Measurements from ENCODE around the gene MLX.
"Not testable (repeated sequence)": the region's sequence is repeated elsewhere in the genome, so short reads cannot be mapped to it uniquely, and the experiment has no call there.

Gene MLX

DNA sequence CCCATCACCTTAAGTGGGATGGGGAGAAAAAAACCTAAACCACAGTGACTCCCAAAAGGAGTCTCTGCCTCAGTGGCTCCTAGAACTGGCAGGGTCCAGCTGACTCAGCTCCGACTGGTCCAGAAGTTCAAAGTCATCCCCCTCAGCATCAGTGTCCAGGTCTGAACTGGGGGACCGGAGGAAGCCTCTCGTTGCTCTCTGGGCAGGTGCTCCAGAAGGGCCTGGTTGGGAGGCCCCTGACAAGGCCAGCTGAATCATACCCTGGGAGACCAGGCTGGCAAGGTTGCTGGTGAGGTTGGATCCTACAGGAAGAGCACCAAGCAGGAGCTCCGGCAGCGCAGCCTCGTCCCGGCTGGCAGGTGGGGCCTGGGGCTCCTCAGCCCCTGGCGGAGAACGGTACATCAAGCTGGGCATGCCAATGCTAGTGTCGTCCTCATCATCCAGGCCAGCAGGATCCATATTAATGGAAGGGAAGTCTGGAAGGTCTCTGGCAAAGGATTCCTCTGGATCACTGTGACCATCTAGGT is 14.9 kb downstream of the MLX start:
- no peak for FAIRE-seq

DNA sequence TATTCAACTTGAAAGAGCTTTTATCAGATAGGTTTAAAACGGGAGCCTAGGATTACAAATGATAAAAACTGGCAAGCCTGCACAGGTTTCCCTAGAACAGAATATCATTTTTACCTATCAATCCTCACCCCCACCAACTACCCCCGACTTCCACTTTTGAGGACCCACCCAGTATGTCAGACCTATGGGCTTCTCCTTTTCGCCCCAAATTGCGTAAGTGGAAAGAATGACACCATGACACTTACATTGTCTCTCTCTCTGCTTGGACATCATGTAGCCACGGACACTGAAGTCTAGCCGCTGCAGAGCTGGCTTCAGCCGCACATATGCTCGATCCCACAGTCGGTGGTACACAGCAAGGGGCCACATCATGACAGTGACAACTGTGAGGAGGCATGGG is 18.0 kb downstream of the MLX start:
- no peak for FAIRE-seq

GRCh38 chr17:42585353-42585752 is 18.5 kb downstream of the MLX start:
- FAIRE-seq = no peak

DNA sequence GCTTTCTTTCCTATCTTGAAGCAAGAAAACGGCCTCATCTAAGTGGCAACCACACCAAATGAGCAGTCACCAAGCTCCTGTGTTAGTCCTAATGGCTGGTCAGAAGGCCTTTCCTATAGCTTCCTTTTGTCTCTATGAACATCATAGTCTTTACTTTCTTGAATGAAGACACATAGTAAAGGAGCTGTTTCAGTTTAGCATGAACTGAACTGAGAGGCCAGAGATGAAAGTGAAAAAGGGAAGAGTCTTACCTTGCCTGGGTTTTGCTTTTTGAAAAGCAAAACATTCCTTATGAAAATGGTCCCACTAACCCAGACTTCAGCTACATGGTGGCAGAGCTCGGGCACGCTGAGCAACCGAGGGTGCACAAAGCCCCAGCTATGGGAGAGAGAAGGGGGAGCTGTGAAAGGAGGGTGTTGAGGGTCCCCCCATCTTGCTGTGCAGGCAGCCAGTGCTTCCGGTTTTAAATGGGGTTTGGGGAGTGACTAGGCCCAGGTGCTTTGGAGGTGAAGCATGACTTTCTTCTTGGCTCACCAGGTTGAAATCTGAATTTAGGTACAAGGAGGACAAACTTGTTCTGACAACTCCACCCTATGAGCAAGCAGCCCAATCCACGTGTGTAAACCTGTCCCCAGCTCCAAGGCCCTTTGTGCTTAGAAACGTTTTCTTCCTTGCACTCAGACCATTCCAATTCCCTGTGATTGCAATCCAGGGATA is 19.8 kb downstream of the MLX start:
- FAIRE-seq = no peak

DNA sequence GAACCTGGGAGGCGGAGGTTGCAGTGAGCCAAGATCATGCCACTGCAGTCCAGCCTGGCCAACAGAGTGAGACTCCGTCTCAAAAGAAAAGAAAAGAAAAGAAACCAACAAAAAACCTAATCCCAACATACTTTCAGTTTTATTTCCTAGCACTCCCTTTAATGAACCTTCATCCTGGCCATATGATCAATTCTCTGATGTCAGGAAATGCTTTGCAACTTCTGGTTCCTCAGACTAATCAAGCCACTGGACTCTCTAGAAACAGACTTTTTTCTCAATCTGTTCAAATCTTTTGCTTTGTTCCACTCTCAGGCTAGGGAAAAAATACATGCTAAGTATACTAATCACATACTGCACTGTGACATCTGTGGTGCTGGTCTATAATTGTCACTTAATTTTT is 24.0 kb downstream of the MLX start:
- FAIRE-seq = no peak

DNA sequence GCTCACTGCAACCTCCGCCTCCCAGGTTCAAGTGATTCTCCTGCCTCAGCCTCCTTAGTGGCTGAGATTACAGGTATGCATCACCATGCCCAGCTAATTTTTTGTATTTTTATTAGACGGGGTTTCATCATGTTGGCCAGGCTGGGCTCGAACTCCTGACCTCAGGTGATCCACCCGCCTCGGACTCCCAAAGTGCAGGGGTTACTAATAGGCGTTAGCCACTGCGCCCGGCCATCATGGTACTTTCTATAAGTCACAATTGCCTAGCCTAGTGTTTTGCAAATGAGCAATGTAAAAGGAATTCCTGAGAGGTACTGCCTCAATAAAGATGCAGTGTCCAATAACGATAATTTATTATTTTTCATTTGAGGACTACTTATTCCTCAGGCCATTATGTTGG is 24.5 kb downstream of the MLX start:
- FAIRE-seq = no peak

GRCh38 chr17:42596386-42596785 is 29.5 kb downstream of the MLX start:
- no peak for FAIRE-seq

- no peak for FAIRE-seq
These were observed 32.0 kb downstream of the MLX start for GRCh38 chr17:42598905-42599304.

- FAIRE-seq = no peak
These were observed 36.4 kb downstream of the MLX start for GRCh38 chr17:42603318-42603717.

DNA sequence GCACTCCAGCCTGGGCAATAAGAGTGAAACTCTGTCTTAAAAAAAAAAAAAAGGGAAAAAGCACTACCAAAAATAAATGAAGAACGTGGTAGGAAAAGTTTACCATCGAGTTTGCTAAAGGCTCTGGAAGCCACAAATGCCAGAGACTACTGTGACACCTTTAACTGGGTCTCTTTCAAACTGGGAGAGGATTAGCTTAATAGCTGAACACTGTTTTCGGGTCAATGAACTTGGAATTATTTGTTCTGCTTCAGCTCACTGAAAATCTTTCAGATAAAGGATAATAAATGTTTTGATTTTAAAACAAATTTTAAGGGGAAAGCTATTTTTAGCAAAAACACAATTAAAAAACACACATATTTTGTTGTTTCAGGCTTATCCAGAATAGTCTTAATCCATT is 40.9 kb downstream of the MLX start:
- no peak for FAIRE-seq

DNA sequence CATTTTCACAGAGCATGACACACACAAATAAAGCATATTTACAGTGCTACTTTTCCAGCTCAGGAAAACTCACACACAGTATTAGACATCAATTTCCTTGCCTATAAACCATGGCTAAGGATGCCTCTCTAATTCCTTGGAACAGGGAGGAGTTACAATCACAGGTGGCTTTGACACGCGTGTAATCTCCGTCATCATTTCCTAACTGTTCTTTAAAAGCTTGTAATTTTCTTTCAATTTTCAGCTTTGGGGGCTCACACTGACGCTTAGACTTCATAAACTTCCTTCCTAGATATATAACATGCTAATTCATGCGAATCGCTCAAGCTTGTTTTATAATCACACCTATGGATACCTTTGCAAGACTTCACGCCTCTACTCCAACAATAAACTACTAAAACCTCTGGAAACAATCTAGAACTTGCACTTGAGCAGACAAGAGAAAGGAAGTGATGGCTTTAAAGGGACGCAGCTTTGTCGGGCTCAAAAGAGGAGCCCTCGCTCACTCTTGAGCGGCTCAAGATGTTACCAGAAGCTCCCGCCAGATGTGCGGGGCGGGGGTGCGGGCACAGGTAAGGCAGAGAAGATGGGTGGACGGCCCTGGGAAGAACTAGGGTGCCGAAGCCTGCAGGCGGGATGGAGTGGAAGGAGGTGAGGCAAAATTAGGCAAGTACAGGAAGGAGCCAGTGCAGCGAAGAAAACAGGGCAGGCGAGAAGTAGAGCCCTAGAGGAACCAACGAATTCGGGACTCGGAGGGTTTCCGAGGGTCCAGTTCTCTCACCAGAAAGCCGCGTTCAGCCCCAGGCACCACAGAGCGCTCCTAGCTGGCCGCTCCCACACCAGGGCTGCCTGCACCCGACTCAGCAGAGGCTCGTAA is 41.6 kb downstream of the MLX start:
- no peak for FAIRE-seq

DNA sequence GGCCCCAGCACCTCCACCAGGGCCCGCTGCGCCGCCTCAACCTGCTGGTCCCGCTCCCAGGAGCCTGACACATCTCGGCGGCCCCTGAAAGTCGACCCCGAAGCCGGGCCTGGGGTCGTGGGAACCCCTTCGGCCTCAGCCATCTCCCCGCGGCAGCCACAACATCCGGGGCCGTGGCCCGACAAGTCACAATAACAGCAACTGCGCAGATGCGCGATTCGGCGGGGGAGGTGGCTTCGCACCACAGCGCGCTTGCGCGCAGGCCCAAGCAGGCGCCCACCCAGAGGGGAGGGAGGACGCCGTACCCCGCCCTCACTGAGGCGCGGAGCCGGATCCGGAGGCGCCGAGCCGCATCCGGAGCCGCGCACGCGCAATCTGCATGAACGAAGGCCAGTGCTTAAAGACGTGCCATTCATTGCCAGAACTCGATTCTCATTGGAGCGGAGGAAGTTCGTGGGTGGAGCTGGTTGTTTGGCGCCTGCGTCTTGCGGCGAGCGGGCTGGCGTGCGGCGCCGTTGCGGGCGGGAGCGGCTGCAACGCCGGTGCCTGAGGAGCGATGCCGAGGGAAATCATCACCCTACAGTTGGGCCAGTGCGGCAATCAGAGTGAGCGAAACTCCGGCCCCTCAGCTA is 42.4 kb downstream of the MLX start, which contains the start of the genes RETREG3 and TUBG1:
RETREG3 (minus strand) TSS at position 193 of the 632 bp plus-strand sequence; CDS start at position 143, 50 bp downstream.
TUBG1 (plus strand) TSS at position 502 of the 632 bp plus-strand sequence; CDS start at position 557, 55 bp downstream.
- peak; percentile 96 for FAIRE-seq

DNA sequence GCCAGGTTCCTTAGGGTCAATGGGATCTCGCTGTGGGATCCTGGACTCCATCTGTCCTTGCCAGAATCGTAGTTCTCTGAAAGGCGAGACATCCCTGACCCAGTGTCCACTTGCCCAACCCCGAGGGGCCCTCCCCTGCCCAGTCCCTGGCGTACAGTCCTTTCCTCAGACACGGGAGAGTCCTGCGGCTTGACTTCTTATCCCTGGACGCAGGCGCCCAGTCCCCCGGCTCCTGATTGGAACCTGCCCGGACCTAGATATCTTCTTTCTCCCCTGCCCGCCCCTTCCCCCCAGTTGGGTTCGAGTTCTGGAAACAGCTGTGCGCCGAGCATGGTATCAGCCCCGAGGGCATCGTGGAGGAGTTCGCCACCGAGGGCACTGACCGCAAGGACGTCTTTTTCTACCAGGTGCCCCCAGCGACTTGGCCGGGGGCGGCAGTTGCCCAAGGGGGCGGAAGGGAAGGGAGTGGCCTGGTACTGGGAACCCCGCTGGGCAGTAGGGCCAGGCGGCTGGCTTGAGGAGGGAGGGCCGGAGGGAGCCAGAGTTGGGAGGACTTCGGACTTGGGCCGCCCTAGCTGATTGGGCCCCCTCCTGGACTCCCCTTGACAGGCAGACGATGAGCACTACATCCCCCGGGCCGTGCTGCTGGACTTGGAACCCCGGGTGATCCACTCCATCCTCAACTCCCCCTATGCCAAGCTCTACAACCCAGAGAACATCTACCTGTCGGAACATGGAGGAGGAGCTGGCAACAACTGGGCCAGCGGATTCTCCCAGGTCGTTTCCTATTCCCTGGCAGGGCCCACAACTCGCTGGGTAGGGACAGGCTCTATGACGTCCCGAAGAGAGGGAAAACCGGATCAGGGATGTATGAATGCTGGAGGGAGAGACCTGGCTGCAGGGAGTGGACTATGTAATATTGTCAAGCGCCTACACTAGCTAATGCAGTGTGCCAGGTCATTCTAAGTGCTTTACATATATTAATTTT is 43.2 kb downstream of the MLX start:
- FAIRE-seq = not testable (repeated sequence)

GRCh38 chr17:42612013-42612412 is 45.1 kb downstream of the MLX start:
- FAIRE-seq = no peak

DNA sequence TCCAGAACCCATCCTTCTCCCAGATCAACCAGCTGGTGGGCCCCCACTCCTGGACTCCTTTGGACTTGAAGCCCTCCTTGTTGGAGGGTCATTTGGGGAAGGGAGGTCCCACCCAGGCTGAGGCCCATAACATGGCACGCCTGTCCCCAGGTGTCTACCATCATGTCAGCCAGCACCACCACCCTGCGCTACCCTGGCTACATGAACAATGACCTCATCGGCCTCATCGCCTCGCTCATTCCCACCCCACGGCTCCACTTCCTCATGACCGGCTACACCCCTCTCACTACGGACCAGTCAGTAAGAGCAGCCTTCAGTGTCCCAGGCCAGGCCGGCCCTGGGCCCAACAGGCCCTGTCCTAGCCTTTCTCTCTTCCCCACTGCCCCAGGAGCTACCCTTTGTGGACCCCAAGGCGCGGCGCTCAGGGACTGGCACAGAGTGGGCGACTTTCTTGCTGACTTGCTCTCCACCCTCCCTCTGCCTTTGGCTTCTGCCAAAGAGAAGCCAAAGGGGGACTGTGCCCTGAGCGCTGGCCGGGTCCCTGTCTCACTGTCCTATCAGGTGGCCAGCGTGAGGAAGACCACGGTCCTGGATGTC is 46.9 kb downstream of the MLX start:
- FAIRE-seq = no peak

- no peak for FAIRE-seq
These were observed 51.1 kb downstream of the MLX start for GRCh38 chr17:42617956-42618431.

- no peak for FAIRE-seq
These were observed 51.7 kb downstream of the MLX start for GRCh38 chr17:42618442-42619150.

DNA sequence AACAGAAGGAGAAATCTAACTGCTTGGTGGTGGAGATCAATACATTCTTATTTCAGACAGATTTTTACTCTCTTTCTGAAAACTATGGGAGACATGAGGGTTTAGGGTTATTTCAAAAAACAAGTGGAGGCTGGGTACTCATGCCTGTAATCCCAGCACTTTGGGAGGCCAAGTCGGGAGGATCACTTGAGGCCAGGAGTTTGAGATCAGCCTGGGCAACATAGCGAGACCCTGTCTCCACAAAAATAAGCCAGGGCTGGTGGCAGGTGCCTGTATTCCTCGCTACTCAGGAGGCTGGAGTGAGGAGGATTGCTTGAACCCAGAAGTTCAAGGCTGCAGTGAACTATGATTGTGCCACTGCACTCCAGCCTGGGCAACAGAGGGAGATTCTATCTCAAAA is 55.1 kb downstream of the MLX start:
- FAIRE-seq = not testable (repeated sequence)

Measured in G401.6 (cell line).